Stimulated activated CD8-positive, alpha-beta memory T cell treated with anti-CD3 and anti-CD28 coated beads, Interleukin-4, amount 100 ng/mL, for 24 hours (primary cell): ENCODE data around the gene ADCY6.

Experiments used
- DNase-seq: peaks from one replicate; pipeline ENCODE4 v3.0.0-alpha.2; 2020; ENCODE audit warnings: low read depth

The ADCY6 gene

DNA sequence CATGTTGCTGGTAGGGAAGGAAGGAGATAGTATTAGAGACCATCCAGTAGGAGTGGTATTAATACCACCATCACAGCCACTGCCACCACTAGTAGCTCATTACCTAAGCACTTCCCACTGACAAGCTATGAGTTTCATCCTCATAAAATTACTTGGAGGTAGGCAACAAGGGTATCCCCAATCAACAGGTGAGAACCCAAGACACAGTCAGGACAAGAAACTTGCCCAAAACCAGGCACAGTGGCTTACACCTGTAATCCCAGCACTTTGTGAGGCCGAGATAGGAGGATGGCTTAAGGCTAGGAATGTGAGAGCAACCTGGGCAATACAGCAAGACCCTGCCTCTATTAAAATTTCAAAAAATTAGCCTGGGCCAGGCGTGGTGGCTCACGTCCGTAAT, 5.5 kb downstream of the ADCY6 start:
- no peak for DNase-seq

DNA sequence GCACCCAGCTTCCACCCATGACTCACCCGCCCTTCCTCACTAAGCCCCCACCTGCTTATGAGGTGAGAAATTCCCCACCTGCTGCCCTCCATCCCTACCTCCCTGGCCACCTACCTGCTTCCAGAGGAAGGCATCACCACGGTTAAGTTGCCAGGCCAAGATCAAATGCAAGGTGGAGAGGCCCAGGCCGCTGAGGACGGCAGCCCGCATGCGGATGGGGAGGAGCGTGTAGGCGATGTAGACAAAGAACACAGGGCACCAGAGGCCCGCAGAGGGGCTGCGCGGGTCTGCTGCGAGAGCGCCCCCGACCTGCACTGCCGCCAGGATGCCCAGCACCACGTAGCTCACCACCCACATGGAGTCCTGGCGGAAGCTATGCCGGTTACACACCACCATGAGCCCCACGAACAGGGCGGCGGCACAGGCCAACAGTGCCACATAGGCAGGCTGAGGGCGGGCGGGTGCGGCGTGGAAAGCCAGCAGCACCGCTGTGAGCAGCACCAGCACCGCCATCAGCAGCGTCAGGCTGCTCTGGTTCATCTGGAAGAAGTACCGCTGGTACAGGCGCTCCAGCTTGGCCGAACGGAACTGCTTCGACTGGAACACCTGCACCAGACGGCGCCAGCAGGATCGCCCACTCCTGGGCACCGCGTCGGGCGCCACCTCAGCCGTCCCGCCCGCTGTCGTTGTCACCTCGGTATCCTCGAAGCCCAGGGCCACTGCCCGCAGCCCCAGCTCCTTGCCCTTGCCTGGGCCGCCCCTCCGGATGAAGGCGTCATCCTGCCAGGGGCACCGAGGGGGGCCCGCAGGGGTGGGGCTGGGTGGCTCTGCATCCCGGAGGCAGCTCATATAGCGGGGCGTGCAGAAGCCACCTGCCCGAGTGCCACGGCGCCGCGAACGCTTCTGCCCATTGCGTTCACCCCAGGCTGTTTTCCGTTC, 6.2 kb downstream of the ADCY6 start:
- DNase-seq, result no peak

DNA sequence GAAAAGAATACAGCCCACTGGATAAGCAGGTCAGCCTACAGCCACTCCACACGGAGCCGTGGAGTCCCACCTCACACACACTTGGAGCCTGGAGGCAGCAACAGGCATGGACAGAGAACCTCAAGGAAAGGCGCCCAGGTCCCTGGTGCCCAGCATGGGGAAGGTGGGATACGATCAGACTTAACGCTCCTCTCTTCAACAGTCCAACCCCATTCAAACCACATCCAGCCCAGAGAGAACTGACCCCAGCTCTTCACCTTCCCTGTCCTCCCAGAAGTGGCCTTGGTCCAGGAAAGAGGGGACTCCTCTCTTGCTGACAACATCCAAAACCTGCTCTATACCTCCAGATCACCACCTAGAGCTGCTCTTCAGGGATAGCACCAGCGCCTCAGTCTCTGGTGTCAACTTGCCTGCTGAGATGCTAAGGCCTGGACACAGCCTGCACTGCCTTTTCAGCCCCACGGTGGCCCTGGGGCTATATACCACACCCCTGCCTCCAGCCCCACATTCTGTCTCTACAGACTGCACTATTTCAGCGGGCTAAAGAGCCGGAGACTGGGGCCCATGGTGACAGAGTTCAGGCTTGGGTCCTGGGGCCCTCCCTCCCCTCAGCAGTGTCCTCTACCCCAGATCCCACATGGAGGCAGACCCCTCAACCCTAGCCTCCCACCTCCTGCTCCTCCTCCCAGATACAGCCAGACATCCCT, 7.0 kb downstream of the ADCY6 start:
- DNase-seq, result no peak

DNA sequence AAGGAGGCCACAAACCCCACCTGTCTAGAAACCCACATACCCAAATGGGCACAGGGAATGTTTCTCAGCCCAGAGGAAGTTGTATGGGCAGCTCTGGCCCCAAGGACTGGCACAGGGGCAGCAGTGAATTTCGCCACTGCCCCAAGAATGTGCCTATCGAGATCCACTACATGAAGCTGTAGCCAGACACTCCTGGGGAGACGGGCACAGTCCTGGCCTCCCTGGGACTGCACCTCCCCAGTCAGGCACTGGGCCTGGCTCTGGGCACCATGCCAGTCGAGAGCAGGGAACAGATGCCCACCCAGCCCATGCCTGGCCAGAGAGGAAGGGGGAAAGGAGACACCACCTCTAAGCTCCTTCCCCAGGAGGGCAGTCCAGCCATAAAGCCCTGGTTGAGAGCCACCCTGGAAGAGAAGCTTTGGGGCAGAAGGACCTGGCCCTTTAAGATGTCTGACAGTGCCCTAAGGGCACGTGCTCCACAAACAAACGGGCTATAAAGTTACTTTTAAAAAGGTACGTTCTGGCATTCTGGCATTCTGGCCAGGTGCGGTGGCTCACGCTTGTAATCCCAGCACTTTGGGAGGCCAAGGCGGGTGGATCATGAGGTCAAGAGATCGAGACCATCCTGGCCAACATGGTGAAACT, 8.4 kb downstream of the ADCY6 start:
- no peak for DNase-seq

DNA sequence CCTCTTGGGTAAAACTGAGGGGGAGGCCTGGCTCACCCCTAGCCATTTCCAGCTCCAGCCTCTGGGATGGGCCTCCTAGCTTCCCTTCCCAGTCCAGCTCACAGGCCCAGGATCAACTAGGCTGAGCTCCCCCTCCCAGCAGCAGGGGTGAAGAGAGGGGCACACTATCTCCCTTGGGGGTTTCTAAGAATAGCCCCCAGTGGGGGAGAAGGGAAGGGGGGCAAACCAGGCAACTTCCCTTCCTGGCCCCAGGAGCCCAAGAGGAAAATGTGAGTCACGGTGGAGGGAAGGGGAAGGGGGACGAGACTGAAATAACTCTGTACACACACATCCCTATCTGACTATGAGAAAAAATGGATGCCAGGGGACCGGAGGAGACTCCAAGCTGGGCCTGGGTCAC, 9.0 kb downstream of the ADCY6 start:
- no peak for DNase-seq

DNA sequence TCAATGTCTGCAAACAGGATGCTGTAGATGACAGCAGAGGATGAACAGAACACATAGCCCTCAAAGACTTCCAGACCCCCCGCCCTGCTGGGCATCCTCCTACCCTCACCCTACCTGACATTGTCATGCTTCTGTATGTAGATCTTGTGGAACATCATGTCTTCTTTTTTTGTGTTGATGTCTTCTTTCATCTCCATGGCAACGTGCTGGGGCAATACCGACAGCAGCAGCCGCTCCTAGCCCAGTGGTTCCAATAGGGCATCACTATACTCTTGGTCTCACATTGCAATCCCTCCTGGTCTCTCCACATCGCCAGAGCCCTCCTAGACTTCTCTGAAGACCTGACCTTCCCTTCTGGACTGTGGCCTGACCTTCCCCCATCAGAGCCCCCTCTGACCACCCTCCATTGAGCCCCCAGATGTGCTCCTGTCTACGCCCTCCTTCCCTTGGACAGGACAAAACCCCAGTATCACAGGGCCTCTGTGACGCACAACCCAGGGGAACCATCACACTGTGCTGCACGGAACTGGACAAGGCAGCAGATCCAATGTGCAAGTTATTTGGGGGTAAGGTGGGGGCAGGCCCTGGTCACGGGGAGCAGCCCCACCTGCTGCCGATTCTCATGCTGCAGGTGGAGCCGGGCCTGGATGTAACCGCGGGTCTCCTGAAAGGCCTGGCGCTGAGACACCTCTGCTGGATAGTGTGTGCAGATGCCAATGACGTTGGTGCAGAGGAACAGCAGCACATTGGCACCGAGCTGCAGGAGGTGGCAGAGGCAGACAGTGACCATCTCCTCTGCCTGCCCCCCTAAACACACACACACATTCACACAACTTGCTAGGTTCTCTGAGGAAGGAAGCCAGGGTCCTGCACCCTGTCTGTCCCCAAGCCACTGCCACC, 11.1 kb downstream of the ADCY6 start:
- DNase-seq, result no peak

DNA sequence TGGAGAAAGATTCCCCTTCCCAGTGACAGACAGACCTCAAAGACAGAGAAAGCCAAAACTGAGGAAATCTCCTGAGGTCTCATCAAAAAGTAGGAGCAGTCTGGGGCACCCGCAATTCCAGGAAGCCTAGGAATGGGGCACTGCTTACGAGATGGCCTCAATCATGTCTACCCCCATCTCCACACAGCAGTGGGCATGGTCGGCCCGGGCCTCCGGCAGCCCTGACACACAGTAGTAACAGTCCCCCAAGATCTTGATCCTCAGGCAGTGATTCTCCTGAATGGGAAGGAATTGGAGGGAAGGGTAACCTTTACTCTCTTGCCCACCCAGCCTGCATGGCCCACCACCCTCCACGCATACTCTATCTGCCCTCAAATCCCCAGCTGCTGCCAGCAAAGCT, 11.9 kb downstream of the ADCY6 start:
- no peak for DNase-seq

DNA sequence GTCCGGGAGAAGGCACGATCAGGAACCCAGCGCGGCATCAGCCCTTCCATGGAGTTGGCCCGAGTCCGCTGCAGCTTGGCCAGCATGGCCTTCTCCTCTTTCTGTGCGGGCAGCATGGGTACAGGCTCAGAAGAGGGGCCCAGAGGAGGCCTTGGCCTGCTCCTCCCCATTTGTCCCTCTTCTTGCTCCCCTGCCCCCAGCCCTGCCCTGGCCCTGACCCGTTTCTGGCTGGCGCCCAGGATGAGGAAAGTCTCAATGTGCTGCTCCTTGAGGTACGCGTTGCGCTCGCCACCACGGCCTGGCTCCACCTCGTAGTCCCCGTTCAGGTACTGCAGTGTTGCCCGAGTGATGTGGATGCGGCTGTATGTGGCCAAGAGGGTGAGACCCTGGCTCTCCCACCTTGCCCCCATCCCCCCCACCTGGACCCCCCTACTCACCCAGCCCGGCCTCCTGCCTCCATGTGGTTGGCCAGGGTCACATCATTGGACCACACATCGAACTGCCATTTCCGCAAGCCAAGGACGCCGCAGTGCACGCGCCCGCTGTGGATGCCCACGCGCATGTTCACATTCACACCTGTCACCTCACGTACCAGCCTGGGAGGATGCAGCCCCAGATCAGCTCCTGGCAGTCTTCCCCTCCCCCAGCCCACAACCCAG, 12.8 kb downstream of the ADCY6 start:
- no peak for DNase-seq

DNA sequence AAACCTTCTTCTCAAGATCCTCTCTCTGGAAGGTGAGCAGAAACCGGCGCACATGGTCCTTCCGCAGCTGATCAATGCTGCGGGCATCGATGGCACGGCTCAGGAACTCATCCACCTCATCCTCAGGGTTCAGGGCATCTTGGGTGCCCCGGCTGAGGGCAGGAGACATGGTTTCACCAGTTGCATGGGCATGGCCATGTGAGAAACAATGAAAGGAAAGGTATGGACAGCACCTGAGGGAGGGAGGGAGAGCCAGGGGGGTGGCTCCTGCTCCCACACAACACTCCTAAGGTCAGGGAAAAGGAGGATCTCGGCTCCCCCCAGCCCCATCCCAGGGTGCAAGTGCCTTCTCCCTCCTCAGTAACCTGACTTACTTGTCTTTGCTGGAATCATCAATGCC, 13.6 kb downstream of the ADCY6 start:
- no peak for DNase-seq

DNA sequence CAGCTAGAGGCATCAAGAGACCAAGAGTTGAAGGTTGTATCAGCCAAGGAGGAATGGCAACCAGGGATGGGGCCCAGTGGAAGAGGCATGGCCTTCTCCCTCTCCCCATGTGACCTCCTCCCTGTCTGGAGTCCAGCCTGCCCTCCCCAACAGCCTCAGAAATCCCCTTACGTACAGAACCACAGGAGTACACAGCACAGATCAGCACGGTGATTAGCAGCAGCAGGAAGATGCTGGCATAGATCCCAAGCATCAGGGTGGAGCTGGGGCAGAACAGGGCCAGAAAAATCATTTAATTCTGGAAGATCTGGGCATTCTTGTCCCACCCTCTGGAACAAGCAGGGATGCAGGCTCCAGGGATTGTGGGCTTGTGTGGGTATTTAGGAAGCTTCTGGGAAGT, 14.4 kb downstream of the ADCY6 start:
- no peak for DNase-seq

DNA sequence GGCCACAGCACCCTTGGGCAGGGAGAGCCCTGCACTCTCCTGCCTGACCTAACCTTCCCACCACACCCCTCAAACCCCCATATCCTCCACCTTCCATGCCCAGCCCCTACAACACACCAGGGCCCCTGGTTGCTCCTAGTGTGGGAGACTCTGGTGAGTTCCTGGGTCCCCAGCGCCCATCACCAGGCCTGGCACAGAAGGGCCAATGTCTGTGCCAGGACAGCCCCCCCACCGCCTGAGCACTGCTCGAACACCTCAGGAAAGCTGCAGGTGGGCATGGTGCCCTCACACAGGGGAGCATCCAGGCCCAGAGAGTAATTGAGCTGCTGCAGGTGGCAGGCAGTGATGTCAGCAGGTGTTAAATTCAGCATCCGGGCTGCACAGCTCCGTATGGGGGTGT, 15.2 kb downstream of the ADCY6 start:
- no peak for DNase-seq

DNA sequence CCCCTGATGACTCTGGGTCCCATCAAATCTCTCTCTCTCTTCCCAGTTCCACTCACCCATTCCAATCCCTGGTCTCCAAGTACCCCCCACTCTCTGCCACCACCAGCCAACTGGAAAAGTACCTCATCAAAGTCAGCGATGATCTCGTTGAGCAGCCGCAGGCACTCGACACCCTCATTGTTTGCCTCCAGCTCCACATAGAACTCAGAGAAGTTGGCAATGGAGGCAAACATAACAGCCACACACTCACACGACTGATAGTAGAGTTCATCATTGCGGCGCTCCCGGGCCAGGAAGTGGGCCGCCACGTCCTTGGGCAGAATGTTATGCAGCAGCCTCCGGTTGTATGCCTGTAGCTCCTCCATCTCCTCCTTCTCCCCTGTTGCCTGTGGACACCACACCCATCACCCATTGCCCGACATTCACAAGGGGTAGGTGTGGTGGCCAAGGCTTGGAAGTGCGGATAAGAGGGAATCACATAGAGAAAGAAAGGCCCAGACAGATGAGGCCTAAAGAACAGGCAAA, 17.2 kb downstream of the ADCY6 start:
- DNase-seq, result no peak

DNA sequence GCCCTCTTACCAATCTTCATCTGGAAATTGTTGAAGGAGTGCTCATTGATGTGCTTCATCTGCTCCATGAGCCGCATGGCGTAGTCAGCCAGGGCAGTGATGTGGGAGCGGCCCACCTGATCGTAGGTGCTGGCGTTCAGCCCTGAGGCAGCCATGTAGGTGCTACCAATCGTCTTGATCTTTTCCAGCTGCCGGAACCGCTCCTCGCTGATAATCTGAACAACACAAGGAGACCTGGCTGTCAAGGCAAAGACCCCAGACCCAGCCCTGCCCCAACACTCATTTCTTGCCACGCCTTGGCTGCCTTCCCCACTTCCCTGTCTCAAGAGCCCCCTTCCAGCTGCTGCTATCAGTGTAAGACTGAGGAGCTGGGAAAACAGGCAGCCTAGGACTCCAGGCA, 18.1 kb downstream of the ADCY6 start:
- no peak for DNase-seq

DNA sequence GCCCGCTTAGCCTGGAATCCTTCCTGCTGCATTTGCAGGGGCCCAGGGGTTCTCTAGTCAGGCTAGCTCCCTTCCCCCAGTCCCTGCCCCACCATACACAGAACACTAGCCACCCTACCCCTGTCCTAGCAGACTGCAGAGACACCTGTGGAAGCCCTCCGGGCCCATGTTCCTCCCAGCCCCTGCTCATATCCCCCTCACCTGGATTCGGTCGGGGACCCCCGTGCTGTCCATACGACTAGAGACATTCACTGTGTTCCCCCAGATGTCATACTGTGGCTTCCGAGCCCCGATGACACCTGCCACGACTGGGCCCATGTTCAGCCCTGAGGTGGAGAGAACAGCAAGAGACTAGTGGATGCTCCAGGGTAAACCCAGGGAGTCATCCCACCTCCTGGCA, 20.2 kb downstream of the ADCY6 start:
- DNase-seq, result no peak

DNA sequence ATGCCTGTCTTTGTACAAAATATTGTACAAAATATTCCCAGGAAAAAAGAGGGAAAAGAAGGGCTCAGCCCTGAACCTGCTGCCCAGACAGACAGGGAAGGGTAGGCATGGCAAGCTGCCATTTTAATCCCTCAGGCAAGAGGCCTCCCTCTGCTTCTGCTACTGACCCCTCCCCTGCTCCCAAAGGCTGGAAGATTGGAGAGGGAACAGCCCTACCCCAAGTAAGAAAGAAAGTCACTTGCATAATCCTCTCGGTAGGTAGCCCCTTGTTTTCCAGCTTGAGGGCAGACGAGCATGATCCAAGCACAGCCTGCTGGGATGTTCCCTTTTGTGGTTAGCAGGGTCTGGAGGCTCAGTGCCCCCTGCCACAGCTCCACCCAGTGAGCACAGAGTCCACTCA, 20.7 kb downstream of the ADCY6 start:
- no peak for DNase-seq

DNA sequence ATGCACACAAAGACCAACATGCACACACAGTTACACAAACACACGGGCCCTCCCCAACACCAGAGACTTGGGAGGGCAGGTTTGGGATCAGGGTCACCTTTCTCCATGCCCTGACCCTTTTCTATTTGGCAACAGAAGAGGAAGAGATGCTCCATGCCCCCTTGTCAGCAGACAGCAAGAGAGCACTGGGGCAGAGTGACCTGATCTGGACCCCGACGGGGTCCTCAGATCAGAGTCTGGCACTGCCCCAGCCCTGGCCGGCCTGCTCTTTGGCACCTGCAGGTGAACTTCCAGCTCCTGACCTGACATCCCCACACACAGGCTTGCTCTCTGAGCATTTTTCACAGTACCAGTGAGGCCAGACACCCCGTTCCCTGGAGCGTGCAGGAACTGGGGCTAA, 21.4 kb downstream of the ADCY6 start:
- DNase-seq, result no peak

DNA sequence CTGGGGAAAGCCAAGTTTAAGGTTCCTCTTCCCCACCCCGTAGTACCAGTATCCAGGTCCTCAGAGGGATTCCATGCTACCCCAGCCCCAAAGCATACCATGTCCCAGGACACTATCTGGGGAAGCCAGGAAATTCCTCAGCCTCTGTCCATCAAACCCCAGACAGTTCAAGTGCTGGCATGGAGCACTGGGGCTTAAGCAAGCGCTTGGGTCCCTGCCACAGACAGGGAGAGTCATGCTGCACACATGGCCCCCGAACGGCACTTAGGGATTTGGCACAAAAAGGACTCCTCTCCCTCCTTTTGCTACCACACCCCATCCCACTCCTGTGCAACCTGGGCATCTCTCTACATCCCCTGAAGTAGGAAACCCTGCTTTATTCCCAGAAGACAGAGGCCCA, 21.8 kb downstream of the ADCY6 start:
- no peak for DNase-seq

DNA sequence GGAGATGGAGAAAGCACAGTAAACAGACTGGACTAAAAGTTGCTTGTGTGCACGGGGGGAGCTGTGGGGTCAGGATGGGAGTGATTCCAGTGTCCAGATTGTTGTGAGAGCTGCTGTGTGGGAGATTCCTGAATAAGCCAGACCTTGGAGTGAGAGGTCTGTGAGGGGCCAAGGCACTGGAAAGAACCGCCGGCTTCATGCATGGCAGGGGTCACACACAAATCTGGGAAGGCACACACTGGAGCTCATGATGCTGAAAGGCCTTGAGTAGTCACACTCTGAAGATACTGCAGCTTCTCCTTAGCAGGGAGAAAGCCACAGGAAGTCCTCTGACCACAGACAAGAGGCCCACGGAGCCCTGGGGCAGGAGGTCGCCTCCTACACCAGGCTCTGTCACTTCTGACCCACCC, 23.1 kb downstream of the ADCY6 start:
- no peak for DNase-seq

DNA sequence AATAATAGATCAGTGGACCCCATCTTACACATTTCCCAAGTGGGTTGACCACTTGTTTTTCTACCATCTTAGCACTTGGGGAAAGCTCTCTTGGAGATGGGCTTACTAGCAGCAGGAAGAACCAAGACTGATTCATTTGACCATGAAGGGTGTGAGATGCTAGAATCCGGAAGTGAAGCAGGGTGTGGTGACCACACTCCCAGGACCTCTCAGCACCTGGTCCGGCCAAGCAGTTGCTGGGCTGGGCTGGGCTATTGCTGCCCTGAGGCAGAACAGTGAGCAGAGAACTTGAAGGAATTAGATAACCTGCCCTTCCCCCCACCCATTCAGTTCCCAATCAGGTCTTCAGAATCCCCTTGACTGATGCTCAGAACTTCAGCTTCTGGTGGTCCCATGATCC, 24.4 kb downstream of the ADCY6 start:
- DNase-seq, result no peak

DNA sequence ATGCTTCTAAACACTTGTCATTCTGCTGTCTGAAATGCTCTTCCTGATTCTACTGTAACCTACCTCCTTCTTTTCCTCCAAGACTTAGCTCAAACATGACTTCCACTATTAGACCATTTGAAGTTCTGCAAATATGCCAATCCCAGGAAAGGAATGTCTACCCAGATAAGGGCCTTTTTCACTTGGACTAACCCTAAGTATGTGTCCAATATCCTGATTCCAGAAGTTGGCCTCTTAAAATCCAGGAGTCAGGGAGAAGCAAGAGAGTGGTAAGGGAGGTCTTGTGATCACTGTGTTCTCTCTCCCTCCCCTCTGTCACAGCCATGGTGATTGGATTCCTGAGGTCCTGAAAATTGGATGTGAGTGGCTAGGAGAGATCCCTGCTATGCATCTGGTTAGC, 30.2 kb downstream of the ADCY6 start:
- DNase-seq, result no peak

DNA sequence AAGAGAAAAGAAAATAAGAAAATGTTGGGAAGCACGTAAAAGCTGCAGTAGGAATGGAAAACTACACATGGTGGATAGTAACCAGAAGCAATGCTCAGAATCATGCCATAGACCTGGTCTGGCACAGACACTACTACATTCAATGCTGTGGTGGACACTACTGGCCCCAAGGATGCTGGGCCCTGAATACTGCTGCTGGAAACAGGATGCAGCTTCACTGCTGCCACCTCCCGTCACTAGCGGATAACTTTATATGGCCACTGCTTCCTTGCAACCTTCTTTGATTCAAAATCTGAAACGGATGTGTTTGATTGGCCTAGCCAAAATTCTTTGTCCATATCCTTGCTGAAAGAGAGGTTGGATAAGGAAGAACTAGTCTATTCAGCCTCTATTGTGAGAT, 30.7 kb downstream of the ADCY6 start:
- DNase-seq, result no peak
